HEK293 (cell line): Measurements from ENCODE around the gene CDK2AP2.

Source experiments
- CTCF ChIA-PET: fragments of 350-600 bp; formaldehyde crosslinking; extraction: SDS; loops from one replicate; lab custom pipeline; 2021; ENCODE audit warnings: antibody characterized with exemption; lab: Yijun Ruan, JAX
- POLR2A ChIA-PET: fragments of 300-600 bp; formaldehyde crosslinking; extraction: SDS; loops from one replicate; lab custom pipeline; 2020; ENCODE audit warnings: antibody characterized with exemption, inconsistent platforms; lab: Yijun Ruan, JAX
- H3K27ac ChIP-seq: fragments of 200-500 bp; sonication (Bioruptor generic); 2 replicates; pipeline ENCODE4 v1.5.1; 2014; ENCODE audit warnings: low read depth, low read length, control low read depth, inconsistent platforms; ENCODE audit errors: extremely low read depth
- H3K36me3 ChIP-seq, 2 experiments: fragments of 200-500 bp in 1 of 2; sonication (Bioruptor generic) in 1 of 2; 1 replicate in 1 of 2; 2 replicates in 1 of 2; pipeline ENCODE4 v1.5.1; 2014 to 2017; ENCODE audit warnings: inconsistent platforms in 2 of 2, low read length in 2 of 2; ENCODE audit not compliant: control insufficient read depth in 2 of 2, insufficient read depth in 1 of 2
- H3K4me1 ChIP-seq: fragments of 200-500 bp; sonication (Bioruptor generic); 2 replicates; pipeline ENCODE4 v1.5.1; 2014; ENCODE audit warnings: mild to moderate bottlenecking, low read length, inconsistent platforms; ENCODE audit not compliant: control insufficient read depth, insufficient read depth
- H3K4me3 ChIP-seq: 2 replicates; pipeline ENCODE4 v1.5.1; 2011; ENCODE audit warnings: low read depth, mild to moderate bottlenecking, control low read depth, low read length, moderate library complexity
- H3K9me3 ChIP-seq: fragments of 200-500 bp; sonication (Bioruptor generic); 2 replicates; pipeline ENCODE4 v1.5.1; 2014; ENCODE audit warnings: low read depth, low read length, inconsistent platforms; ENCODE audit not compliant: control insufficient read depth, insufficient read depth
- EGR2 ChIP-seq: fragments of 450-650 bp; formaldehyde crosslinking; IDR thresholded peaks from 2 replicates; pipeline ENCODE4 v1.5.1; 2016; ENCODE audit warnings: low read depth, missing biosample characterization, missing genetic modification characterization
- KLF1 ChIP-seq: fragments of 450-650 bp; formaldehyde crosslinking; IDR thresholded peaks from 2 replicates; pipeline ENCODE4 v1.5.1; 2016; ENCODE audit warnings: missing biosample characterization, missing genetic modification characterization
- KLF17 ChIP-seq: fragments of 450-650 bp; formaldehyde crosslinking; IDR thresholded peaks from 2 replicates; pipeline ENCODE4 v1.5.1; 2016; ENCODE audit warnings: missing biosample characterization, missing genetic modification characterization
- MEIS1 ChIP-seq: sonication (generic); formaldehyde crosslinking; IDR thresholded peaks from 2 replicates; pipeline ENCODE4 v1.8.1; 2022; ENCODE audit warnings: missing genetic modification reagents, mild to moderate bottlenecking, borderline replicate concordance
- PRDM6 ChIP-seq: fragments of 450-650 bp; formaldehyde crosslinking; IDR thresholded peaks from 2 replicates; pipeline ENCODE4 v1.5.1; 2017; ENCODE audit warnings: missing biosample characterization, missing genetic modification characterization
- SP2 ChIP-seq: fragments of 450-650 bp; formaldehyde crosslinking; IDR thresholded peaks from 2 replicates; pipeline ENCODE4 v1.5.1; 2016; ENCODE audit warnings: missing biosample characterization, missing genetic modification characterization
- ZFHX2 ChIP-seq: fragments of 450-650 bp; formaldehyde crosslinking; conservative IDR thresholded peaks from 2 replicates; pipeline ENCODE4 v1.5.1; 2016; ENCODE audit warnings: missing biosample characterization, missing genetic modification characterization
- ZFP3 ChIP-seq: fragments of 450-650 bp; formaldehyde crosslinking; IDR thresholded peaks from 2 replicates; pipeline ENCODE4 v1.5.1; 2016; ENCODE audit warnings: low read depth, missing biosample characterization, missing genetic modification characterization
- ZFP37 ChIP-seq: fragments of 450-650 bp; formaldehyde crosslinking; IDR thresholded peaks from 2 replicates; pipeline ENCODE4 v1.5.1; 2016; ENCODE audit warnings: missing biosample characterization, missing genetic modification characterization
- ZIC2 ChIP-seq: fragments of 450-650 bp; formaldehyde crosslinking; IDR thresholded peaks from 2 replicates; pipeline ENCODE4 v1.5.1; 2016; ENCODE audit warnings: missing biosample characterization, missing genetic modification characterization
- ZNF138 ChIP-seq: fragments of 450-650 bp; formaldehyde crosslinking; IDR thresholded peaks from 2 replicates; pipeline ENCODE4 v1.5.1; 2016; ENCODE audit warnings: missing biosample characterization, missing genetic modification characterization, borderline replicate concordance
- ZNF140 ChIP-seq: fragments of 450-650 bp; formaldehyde crosslinking; IDR thresholded peaks from 2 replicates; pipeline ENCODE4 v1.5.1; 2016; ENCODE audit warnings: missing biosample characterization, missing genetic modification characterization
- ZNF184 ChIP-seq: fragments of 450-650 bp; IDR thresholded peaks from 2 replicates; pipeline ENCODE4 v1.5.1; 2018; ENCODE audit warnings: missing biosample characterization, mild to moderate bottlenecking, missing genetic modification characterization
- ZNF335 ChIP-seq: fragments of 450-650 bp; formaldehyde crosslinking; conservative IDR thresholded peaks from 2 replicates; pipeline ENCODE4 v1.5.1; 2016; ENCODE audit warnings: missing biosample characterization, missing genetic modification characterization
- ZNF366 ChIP-seq: fragments of 450-650 bp; formaldehyde crosslinking; conservative IDR thresholded peaks from 2 replicates; pipeline ENCODE4 v1.5.1; 2016; ENCODE audit warnings: missing biosample characterization, missing genetic modification characterization
- ZNF394 ChIP-seq: fragments of 450-650 bp; formaldehyde crosslinking; IDR thresholded peaks from 2 replicates; pipeline ENCODE4 v1.5.1; 2016; ENCODE audit warnings: missing biosample characterization, missing genetic modification characterization, mild to moderate bottlenecking, moderate library complexity, borderline replicate concordance
- ZNF423 ChIP-seq: fragments of 450-650 bp; formaldehyde crosslinking; IDR thresholded peaks from 2 replicates; pipeline ENCODE4 v1.5.1; 2016; ENCODE audit warnings: missing biosample characterization, missing genetic modification characterization
- ZNF639 ChIP-seq: fragments of 450-650 bp; formaldehyde crosslinking; IDR thresholded peaks from 2 replicates; pipeline ENCODE4 v1.5.1; 2016; ENCODE audit warnings: missing biosample characterization, missing genetic modification characterization
- ZNF645 ChIP-seq: fragments of 450-650 bp; formaldehyde crosslinking; IDR thresholded peaks from 2 replicates; pipeline ENCODE4; 2016; ENCODE audit warnings: missing biosample characterization, missing genetic modification characterization
- ZNF785 ChIP-seq: fragments of 450-650 bp; formaldehyde crosslinking; IDR thresholded peaks from 2 replicates; pipeline ENCODE4 v1.5.1; 2016; ENCODE audit warnings: missing biosample characterization, missing genetic modification characterization

The CDK2AP2 gene

GRCh38 chr11:67500484-67500821, 7.5 kb downstream of the CDK2AP2 start:
- POLR2A ChIA-PET = no interaction called here
- CTCF ChIA-PET = no interaction called here
- Histone ChIP-seq H3K27ac (no peak overlapping the region), H3K9me3 (no peaks in the 10 kb centered on the region), H3K36me3 (peaks cover 0 to 67% of the 10 kb centered on the region in 2 experiments; a peak in 1 of 3 replicates), H3K4me1 (no peaks in the 10 kb centered on the region), H3K4me3 (no peak overlapping the region)
- TF ChIP-seq ZFHX2 (tag by site-specific recombination) (peak; percentile 62), KLF1 (tag by site-specific recombination) (peak; percentile 77), EGR2 (tag by site-specific recombination) (peak; percentile 38; the same call in 1 of the 2 replicates), SP2 (tag by site-specific recombination) (0 out of 2 replicates have a peak, but pooled peaks have one; percentile 10), KLF17 (0 out of 2 replicates have a peak, but pooled peaks have one; percentile 29), ZNF394 (no peak), ZNF138 (tag by site-specific recombination) (no peak)
- TF ChIP-seq, all 188 proteins: peak for 5

GRCh38 chr11:67499808-67500483, 8.0 kb downstream of the CDK2AP2 start:
- H3K36me3 ChIP-seq = peaks cover 0 to 72% of the 10 kb centered on the region in 2 experiments; a peak in 1 of 3 replicates
- H3K27ac ChIP-seq = no peak overlapping the region
- H3K9me3 ChIP-seq = no peaks in the 10 kb centered on the region
- no peak overlapping the region for H3K4me3 ChIP-seq
- ChIA-PET POLR2A (no interaction called here), CTCF (interaction anchor here (0.6 kb wide), 1 partner anchor 130 kb away, joined by 5 read pairs; no protein-coding TSS in a partner anchor)
- H3K4me1 ChIP-seq = no peaks in the 10 kb centered on the region
- TF ChIP-seq ZNF184 (no peak), ZNF645 (tag by site-specific recombination) (no peak), ZFP3 (tag by site-specific recombination) (no peak), ZFP37 (tag by site-specific recombination) (no peak), ZNF335 (tag by site-specific recombination) (no peak), MEIS1 (CRISPR knock-in tag) (no peak), ZNF140 (no peak), ZNF785 (tag by site-specific recombination) (no peak), PRDM6 (tag by site-specific recombination) (no peak), ZNF639 (tag by site-specific recombination) (no peak), ZNF366 (tag by site-specific recombination) (no peak), ZNF423 (tag by site-specific recombination) (no peak), ZIC2 (tag by site-specific recombination) (no peak)
